Midbrain (tissue), 1 donor: ENCODE measurements around the gene PHLDB1.

Experiments used
- DNase-seq: peaks from one replicate; lab custom pipeline; 2025; lab: John Stamatoyannopoulos, UW

PHLDB1 gene

DNA sequence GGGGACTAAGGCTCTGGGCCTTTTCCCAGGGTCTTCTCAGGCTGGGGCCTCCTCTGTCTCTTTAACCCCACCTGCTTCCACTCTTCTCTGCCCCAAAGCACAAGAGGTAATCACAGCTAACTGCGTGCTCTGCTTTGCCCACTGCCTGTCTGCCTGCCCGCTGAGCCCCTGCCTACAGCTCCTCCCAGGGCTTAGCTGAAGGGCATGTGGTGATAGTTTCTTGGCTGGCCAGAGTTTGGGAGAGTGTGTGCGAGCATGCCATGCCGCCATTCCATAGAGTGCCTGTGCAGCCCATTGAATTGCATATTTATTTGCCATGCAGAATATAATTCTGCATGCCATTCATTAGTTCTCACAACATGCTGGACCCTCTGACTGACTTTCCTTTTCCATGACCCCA is 32.5 kb downstream of the PHLDB1 start:
- DNase-seq, result no peak

DNA sequence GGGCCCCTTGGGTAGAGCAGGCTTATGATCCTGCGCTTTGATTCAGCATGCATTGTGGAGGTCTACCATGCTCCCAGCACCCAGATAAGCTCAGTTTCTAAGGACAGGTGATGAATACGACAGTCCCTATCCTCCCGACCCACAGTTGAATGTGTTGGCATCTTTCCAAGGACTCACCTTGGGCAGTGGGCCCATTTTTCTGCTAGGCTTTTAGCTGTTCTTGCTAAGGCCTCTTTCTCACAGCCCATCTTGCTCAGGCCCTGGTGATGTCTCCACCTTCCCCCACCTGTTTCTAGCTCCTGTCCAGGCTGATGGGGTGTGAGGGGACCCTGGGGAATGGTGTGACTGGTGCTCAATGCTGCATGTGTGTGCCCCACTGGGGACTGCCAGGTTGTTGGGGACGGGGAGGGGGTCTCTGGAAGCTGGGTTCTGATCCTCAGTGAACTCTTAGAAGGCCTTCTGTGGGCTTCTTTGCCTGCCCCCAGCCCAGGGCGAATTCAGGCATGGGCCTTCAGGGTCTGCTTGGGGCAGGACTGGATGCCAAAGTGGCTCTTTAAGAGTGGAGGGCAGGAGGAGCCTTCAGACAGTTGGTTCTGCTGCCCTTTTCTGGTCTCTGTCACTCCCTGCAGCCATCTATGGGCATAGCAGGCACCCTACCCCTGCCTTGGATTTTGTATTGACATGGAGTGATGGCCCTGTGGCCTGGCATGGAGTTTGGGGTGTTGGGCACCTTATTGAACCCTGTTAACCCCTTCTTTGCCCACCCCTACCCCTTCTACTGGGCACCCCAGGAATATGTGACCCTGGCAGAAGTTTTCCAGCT is 33.1 kb downstream of the PHLDB1 start:
- DNase-seq, result no peak

DNA sequence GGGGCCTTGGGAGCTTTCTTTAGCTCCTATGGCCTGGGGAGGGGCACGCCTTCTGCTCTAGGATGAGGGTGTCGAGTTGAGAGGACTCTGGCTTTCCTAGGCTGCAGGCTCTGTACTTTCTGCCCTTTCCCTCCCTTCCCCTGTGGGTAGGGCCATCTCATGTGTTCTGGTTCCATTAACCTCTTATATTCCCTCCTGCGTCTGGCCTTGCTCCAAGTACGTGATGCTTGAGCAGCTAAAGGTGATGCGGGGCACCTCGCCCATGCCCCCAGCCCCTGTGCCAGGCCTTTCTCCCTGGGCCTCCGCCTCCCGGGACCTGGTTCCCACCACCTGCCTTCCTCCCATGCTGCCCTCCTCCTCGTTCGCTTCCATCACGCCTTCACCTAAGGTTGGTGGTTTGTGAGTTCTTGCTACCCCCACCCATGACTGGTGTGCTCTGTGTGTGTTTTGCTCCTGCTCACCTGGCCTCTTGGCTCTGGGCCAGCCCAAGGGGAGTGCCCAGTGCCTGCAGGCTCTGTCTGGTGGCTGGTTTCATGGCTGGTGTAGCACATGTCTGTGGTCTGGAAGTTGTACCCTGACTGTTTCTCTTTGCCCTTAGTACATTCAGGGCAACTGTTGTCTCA is 34.1 kb downstream of the PHLDB1 start:
- DNase-seq, result no peak

DNA sequence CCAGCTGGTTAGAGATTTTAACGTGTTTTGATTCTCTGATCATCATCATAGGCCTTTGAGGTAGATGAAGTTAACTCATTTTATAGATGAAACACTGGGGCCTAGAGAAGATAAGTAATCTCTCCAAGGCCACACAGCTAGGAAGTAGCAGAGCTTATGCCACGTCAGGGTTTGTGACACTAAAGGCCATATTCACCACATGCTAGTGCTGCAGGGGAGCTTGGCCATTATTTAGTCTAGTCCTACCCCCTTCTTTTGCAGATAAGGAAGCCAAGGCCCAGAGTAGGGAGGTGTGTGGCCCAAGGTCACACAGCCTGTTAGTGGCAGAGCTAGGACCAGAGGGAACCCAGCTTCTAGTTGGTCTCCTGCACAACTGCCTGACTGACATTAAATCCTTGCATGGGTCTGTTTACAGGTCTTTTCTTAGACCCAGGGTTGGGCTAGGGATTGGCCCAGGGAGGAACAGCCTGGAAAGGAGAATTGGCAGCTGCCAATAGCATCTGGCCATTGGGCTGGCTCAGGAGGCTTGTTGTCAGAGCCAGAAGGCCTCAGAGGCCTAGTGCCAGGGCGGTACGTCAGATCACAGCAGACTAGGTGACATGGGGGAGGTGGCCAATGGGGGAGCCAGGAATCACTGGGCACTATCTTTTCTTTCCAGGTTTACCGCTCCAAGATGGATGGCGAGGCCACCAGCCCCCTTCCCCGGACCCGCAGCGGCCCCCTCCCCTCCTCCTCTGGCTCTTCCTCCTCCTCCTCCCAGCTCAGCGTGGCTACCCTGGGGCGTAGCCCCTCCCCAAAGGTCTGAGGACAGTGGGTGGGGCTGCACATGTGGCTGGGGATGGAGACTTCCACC is 36.0 kb downstream of the PHLDB1 start:
- no peak for DNase-seq

DNA sequence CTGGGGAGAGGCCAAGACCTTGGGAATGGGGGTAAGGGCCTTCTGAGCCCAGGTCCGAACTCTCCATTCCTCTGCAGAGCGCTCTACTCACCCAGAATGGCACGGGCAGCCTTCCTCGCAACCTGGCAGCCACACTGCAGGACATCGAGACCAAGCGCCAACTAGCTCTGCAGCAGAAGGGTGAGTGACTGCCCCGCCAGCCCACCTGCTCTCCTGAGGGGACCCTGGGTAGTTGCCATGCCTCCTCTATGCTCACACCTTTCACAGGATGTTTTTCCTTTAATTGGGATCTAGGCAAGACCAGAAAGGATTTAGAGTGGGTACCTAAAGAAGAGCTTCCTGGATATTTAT is 36.6 kb downstream of the PHLDB1 start:
- DNase-seq, result no peak

DNA sequence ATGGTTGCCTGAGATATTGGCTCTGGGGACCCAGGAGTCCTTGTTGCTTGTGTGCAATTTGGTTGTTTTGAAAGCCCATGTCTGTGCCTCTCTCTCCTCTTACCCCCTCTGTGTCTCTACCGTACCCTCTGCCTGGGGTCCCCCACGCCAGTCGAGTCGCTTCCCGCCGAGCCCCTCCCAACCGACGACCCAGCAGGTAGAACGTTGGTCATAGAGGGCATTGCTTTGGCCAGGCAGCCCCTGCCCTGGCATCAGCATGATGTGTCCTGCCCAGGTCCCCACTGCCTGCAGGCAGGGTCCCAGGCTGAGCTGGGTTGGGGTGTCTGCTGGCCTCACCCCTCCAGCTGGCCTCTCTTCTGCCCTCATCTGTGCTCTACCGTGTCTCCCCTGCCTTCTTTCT is 37.1 kb downstream of the PHLDB1 start:
- no peak for DNase-seq

DNA sequence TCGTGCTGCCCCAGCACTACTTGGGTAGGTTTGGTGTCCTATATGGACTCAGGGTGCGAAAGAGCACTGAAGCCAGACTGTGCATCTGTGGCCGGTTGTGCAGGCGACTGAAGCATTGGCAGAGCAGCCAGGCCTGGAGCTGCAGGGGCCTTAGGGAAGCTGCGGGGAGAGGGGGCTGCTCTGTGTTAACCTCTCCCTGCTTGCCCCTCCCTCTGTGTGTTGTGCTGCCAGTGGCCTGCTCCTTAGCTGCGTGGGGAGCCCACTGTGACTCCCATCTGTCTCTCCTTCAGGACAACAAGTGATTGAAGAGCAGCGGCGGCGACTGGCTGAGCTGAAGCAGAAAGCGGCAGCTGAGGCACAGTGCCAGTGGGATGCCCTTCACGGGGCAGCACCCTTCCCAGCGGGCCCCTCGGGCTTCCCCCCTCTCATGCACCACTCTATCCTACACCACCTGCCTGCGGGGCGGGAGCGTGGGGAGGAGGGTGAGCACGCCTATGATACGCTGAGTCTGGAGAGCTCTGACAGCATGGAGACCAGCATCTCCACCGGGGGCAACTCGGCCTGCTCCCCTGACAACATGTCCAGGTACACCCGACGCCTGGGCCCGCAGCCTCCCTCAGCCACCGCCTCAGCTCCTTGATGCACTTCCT is 37.8 kb downstream of the PHLDB1 start:
- DNase-seq, result no peak

DNA sequence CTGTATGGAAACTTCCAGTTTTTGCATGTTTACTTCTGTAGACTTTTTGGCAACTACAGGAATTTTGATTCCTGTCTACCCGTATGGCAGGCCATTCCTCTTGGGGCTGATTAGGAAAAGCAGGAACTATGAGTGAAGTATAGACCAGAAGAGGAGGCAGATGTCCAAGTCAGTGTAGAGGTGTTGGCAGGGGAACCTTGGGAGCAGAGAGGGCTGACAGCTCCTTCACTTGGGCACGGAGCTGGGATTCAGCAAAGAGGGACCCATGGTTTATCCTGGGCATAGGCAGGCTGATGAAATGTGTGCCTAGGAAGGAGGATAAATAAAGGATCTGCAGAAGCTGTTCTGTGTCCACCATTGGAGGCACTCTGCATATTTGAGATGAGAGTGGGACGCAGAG is 39.0 kb downstream of the PHLDB1 start:
- no peak for DNase-seq

DNA sequence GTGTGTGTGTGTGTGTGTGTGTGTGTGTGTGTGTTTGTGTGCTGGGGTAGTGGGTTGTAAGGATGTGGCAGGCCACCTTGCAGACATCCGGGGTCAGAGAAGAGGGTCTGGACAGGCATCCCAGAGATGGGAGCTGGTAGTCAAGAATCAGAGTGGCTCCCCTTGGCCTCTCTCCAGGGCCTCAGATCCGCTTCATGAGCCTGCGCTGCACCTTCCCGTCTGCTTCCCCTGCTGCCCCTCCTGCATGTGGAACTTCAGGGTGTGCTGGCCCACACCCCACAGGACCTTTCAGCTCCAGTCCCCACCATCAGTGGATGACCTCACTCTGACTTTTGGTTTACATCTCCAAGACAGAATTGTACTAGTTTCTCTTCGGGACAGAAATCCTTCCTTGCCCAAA is 40.9 kb downstream of the PHLDB1 start:
- DNase-seq, result no peak

DNA sequence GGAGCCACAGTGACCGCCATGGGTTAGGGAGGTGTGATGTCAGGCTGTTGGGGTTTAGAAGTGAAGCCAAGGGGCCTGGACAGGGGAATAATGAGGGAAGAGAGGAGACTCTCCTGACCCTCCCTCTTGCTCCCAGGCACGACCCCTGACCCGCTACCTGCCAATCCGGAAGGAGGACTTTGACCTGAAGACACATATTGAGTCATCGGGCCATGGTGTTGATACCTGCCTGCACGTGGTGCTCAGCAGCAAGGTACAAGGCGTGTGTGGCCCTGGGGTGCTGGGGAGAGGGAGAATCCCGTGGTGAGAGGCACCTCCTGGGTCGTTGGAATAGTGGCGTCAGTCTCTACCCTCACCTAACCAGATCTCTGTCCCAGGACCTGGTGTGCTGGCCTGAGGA is 42.5 kb downstream of the PHLDB1 start:
- no peak for DNase-seq

DNA sequence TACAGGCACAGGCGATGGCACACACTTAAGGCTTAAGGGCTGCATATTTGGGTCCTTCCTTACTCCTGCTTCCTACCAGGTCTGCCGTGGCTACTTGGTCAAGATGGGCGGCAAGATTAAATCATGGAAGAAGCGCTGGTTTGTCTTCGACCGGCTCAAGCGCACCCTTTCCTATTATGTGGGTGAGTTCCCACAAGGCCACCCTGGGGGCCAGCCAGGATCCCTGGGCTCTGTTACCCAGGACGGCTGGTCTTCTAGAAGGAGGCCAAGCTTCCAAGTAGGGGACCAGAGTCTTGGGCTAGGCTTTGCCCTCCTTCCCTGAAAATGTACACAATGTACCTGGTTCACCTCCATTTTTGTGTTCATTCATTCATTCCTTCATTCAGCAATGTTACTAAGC is 43.0 kb downstream of the PHLDB1 start:
- DNase-seq, result no peak

DNA sequence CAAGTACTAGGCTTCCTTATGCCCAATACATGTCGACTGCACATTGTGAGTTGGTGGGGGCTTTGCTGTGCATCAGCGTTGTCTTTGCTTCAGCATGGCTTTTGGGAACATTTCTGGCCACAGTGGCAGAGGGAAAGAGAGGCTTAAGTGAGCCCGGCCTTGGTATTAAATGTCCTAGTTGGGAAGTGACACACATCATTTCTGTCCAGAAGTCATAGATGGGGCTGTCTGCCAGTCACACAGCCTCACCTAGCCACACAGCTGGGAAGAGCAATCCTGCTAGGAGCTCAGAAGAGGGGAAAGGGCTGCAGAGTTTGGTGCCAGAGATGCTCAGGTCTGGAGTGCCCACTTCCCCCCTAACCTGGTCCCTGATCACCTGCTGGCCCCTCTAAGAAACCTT is 44.4 kb downstream of the PHLDB1 start:
- DNase-seq, result no peak

DNA sequence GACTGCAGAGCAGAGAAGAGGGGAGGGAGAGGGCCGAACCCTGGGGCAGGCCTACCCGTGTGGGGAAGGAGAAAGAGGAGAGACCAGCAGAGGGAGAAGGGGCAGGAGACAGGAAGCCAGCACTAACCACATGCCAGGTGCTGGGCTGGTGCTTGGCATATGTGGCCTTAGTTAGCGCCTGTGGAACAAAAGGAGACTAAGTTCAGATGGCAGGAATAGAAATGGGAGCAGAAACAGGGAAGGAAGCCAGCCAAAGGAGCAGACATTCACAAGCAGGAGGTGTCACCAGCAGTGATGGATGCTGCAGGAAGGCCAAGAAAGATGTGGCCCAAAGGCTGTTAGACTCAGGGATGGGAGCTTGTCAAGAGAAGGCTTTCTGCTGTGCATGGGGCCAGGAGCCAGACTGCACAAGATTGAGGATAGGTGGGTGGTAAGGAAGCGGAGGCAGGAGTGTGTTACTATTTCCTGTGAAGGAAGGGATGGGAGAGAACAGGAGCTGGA is 45.3 kb downstream of the PHLDB1 start:
- no peak for DNase-seq

DNA sequence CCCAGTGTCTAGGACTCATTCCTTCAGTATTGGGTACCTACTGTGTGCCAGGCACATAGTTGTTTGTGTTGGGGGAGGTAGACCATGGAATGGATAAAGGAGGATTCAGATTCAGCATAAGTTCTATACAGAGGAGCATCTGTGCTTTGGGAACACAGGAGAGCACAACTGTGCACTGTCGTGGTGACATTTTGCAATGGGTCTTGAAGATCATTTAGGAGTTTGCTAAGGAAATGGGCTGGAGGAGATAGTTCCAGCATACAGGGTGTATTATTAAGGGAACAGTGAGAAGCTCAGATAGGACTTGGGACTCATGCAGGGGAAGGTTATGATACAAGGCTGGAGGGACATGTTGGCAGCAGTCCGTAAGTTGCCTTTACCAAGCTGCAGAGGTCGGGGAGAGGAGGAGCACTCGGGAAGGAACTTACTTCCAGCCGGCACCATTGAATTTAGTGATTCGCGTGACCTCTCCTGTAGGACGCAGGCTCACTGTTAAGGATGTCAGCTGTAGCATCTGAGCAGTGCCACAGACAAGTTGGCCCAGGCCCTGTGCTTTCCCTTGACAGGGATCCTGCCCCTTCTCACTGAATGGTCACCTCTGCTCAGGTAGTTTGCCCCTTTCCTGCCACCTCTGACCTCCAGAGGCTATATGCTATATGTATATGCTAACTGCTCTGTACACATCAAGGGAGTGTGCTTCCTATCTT is 46.4 kb downstream of the PHLDB1 start:
- no peak for DNase-seq

DNA sequence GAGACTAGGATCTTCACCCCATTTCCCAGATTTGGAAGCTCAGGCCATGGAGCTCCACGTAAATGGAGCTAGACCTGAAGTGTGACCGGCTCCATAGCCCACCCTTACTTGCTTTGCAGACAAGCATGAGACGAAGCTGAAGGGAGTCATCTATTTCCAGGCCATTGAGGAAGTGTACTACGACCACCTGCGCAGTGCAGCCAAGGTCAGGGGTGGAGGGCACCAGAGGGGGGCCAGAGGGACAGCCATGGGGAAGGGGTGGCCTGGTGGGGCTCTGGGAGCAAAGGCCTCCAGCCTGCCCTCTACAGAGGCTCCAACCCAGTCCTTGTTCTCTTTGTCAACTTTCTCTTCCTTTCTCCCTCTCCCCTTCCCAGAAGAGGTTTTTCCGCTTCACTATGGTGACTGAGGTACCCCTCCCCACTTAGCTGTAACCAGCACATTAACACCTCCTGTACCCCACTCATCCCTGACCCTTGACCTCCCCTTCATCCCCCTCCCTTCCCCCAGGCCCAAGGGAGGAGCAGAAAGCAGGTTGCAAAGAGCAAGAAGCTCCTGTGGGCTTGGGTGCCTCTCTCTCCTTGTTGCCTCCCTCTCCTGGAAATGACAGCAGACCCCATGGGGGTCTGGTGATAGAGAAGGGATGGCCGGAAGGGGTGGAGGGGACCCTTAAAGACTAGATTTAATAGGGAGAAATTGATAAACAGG is 48.2 kb downstream of the PHLDB1 start:
- DNase-seq, result no peak

DNA sequence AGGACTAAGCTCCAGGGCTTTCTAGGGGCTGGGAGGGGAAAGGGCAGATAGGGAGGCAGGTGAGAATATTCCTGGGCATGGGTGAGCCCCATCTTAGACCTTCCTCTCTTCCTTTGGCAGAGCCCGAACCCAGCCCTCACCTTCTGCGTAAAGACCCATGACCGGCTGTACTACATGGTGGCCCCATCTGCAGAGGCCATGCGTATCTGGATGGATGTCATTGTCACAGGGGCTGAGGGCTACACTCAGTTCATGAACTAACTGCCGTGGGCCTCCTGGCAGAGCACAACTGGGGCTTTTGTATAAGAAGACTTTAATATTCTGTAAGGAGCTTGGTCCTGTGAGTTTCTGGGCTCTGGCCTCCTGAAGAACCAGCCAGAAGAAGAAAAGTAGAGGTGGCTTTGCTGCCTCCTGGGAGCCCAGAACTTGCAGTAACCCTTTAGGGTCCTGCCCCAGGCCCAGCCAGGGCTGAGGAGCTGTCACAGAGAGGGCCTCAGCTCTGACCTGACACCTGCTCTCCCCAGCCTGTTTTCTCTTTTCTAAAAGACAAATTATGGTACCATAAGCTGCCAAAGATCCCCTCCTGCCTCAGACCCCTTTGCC is 49.2 kb downstream of the PHLDB1 start:
- DNase-seq, result no peak

DNA sequence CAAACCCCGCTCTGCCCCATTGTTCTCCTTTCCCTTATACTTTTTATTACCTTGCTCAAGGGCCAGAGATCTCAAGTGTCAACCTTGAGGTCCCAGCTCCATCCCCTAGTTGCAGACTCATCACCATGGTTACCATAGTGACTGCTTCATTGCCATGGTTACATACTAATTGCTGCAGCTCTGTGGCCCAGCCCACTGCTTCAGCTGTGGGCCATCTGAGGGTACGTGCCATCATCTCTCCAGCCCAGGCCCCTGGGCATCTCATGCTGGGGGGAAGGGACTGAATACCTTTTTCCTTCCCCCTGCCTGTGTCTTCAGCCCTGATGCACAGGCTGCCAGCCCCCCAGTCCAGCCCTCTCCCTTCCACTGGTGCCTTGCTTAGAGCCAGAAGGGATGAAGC is 49.8 kb downstream of the PHLDB1 start:
- no peak for DNase-seq

DNA sequence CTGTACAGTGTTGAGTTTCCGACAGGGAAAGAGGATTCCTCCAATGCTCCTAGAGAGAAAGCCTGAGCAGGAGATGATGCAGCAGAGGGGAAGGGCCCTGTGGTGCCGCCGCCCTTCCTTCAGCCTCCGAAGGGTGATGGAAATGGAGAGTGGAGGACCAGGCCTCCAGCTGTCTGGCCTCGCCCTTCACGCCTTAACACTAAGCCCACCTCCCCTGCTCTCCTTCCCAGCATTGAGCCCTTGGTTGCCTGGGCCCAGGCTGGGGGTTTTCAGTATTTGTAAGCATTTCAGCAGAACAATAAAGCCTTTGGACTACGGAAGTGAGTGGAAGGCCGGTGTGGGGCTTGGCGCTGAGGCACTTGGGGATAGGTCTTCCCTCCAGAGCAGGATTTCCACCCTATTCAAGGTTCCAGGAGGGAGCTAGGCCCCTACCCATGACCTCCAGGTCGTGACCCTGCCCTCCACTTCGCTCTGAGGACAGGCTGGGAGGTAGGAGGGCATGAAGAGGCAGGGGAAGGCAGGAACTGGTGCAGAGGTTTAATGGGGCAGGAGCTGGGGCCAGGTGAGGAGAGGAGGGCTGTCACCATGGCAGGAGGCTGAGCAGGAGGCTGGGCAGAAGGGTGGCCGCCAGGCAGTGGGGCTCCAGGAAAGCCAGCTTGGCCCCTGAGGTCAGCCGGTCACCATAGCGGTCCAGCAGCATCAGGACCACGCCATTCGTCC is 50.5 kb downstream of the PHLDB1 start:
- DNase-seq, result no peak

DNA sequence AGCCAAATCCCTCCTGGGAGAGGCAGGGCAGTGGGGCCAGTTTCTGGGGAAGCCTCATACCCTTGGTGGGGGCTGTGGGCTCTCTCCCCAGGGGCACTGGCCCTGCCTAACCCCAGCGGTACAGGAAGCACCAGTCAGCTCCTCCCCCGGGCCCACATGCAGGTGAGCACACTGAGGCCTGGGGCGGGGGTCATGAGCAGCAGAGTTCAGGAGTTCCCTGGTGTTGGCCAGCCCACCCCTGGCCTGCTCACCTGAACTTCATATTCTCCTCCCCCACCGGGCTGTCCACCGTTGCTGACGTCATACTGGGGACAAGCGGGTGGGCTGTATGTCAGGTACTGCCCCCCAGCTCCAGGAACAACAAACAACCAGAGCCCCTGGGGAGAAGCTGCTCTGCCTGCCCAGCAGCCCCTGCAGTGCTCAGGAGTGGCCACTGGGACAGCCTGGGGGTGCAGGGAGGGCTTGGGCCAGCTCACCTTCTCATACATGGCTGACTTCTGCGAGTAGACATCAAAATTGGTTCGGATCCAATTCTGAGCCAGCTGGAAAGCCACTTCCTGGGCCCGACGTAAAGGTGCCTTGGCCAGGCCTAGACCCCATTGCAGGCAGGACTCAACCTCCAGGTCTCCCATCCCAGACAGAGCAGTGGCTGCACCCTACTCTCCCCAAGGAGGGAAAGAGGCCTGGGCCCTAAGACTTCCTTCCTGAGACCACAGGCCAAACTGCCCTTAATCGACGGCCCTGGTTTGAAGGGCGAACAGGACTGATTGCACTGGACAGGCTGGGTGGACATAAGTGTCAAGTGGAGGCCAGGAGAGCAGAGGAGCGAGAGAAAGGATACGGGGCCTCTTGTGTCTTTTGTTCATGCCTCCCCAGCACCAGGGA is 51.3 kb downstream of the PHLDB1 start:
- no peak for DNase-seq
